ENCODE results near the gene CDC25C.

- TF ChIP-seq CTCF (conservative IDR thresholded peaks at IDR 0.05; ENCODE audit: low read depth, low read length) (no peak), EZH2 (IDR thresholded peaks at IDR 0.05; ENCODE audit: low read length, unreplicated experiment) (no peak)
Measured at GRCh38 chr5:138372225-138372624, 40.6 kb upstream of the CDC25C start.

Measured in PC-3 (cell line).